ENCODE data around the gene TMEM8B. TPM values are rescaled to one million over a fixed set of nuclear protein-coding genes. Genes with fewer than 3 reads are reported as not detected.
A peak's percentile ranks its signal among the peaks of the same experiment; 100 is the strongest.

TMEM8B gene
- total RNA-seq, 4 donors from 2014 or later: 7.8 to 21.3 (median 9.6) TPM

DNA sequence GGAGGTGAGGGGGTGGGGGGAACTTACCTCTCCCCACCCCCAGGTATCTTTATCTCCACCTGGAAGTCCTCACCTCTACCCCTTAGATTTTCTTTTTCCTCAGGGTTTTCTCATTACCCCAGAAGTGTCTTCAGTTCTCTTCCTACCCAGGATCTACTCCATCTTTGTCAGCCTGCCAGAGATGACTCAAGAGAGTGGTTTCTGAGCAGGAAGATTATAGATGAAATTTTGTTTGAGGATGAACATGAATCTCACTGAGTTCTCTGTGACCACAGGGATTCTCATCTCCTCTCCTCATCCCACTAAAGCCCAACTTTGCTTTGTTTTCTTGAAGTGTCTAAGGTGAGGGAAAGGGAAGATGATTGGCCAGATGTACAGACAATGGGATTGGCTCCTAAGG is 9.0 kb upstream of the TMEM8B start:
- H3K9me3 ChIP-seq: no peaks in the 10 kb centered on the region
- in situ Hi-C loops (cut with MboI; ENCODE audit: low pct_ligation_motif_present in 1 of 4, low pct_unique_long_range_greater_than_20kb in 1 of 4, low sequenced_read_pairs in 3 of 4): no loop called here
- H3K4me1 ChIP-seq: peaks cover 0 to 4% (median 0%) of the 10 kb centered on the region in 4 donors
- intact Hi-C loops (cut with DNase I; ENCODE audit: low total_unique reads): no loop called here
- H3K4me3 ChIP-seq: no peak overlapping the region
- no peaks in the 10 kb centered on the region for H3K27me3 ChIP-seq
- TF ChIP-seq POLR2A (IDR thresholded peaks at IDR 0.05) (no peak), EP300 (IDR thresholded peaks at IDR 0.05; ENCODE audit: low read depth) (no peak), POLR2AphosphoS5 (IDR thresholded peaks at IDR 0.05) (no peak)
- TF ChIP-seq, protein P1, sequence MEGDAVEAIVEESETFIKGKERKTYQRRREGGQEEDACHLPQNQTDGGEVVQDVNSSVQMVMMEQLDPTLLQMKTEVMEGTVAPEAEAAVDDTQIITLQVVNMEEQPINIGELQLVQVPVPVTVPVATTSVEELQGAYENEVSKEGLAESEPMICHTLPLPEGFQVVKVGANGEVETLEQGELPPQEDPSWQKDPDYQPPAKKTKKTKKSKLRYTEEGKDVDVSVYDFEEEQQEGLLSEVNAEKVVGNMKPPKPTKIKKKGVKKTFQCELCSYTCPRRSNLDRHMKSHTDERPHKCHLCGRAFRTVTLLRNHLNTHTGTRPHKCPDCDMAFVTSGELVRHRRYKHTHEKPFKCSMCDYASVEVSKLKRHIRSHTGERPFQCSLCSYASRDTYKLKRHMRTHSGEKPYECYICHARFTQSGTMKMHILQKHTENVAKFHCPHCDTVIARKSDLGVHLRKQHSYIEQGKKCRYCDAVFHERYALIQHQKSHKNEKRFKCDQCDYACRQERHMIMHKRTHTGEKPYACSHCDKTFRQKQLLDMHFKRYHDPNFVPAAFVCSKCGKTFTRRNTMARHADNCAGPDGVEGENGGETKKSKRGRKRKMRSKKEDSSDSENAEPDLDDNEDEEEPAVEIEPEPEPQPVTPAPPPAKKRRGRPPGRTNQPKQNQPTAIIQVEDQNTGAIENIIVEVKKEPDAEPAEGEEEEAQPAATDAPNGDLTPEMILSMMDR (IDR thresholded peaks at IDR 0.05): no peak
- no peak for DNase-seq
- no peaks in the 10 kb centered on the region for H3K36me3 ChIP-seq
- H3K27ac ChIP-seq: no peak overlapping the region

DNA sequence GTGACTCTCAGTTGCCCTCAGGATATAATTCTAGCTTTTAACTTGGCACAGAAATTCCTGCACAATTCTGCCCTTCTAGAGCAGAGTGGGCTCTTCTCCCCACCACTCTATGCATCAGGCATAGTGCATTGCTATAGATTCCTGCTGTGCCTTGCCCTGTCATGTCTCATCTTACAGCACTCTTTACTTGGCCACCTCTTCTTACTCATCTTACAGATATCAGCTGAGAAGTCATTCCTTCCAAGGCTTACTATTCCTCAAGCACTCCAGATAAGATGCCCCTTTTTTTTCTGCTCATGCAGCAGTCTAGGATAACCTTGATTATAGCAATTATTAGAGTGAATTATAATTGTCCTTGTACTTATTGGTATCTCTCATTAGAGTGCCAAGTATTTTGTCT is 6.1 kb upstream of the TMEM8B start:
- no peak overlapping the region for H3K27ac ChIP-seq
- in situ Hi-C loops (cut with MboI; ENCODE audit: low pct_ligation_motif_present in 1 of 4, low pct_unique_long_range_greater_than_20kb in 1 of 4, low sequenced_read_pairs in 3 of 4) (no loop called here), intact Hi-C loops (cut with DNase I; ENCODE audit: low total_unique reads) (no loop called here)
- H3K4me3 ChIP-seq: no peak overlapping the region
- no peaks in the 10 kb centered on the region for H3K9me3 ChIP-seq
- no peaks in the 10 kb centered on the region for H3K4me1 ChIP-seq
- H3K36me3 ChIP-seq: no peaks in the 10 kb centered on the region
- H3K27me3 ChIP-seq: no peaks in the 10 kb centered on the region
- no peak for DNase-seq
- TF ChIP-seq EP300 (IDR thresholded peaks at IDR 0.05; ENCODE audit: low read depth) (no peak), POLR2AphosphoS5 (IDR thresholded peaks at IDR 0.05) (no peak), POLR2A (IDR thresholded peaks at IDR 0.05) (no peak)
- TF ChIP-seq, protein P1 (IDR thresholded peaks at IDR 0.05): no peak

DNA sequence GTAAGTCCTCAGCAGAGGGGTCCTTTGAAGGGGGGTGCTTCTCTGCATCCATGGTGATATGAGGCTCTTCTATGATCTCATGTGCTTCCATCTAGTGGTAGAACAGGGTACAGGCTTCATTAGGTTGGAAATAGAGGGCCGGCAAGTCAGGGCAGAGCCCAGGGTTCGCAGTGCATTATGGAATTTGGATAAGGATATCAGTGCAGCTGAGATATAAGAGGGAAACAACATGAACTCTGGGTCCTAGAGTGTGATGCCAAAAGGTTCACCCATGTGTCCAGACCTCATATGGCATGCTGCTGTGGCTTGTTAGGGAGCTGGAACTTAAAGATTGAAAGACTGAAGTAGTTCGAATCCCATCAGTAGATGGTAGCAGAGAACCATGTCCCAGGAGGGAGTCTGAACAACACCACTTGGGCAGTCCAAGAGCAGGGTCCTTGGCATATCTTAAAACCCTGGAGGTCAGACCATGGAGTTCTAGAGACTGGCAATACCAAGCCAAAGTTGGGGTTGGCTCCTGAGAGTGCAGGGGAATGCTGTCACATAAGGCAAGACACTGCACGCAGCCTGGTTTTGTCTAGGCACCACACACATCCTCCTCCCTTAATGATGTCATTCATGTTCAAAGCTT is 2.8 kb upstream of the TMEM8B start:
- 27 to 28% methylated on average over 3 to 4 of the region's 4 CpGs for WGBS, 2 donors (ENCODE audit: low coverage in 1 of 2)
- Histone ChIP-seq H3K36me3 (no peaks in the 10 kb centered on the region), H3K4me1 (peaks cover 3 to 22% (median 17%) of the 10 kb centered on the region in 4 donors), H3K4me3 (no peak overlapping the region), H3K27ac (no peak overlapping the region), H3K27me3 (no peaks in the 10 kb centered on the region), H3K9me3 (no peaks in the 10 kb centered on the region)
- TF ChIP-seq, protein P1 (IDR thresholded peaks at IDR 0.05): peak; percentile 71 to 88 (median 81)
- no peak for TF ChIP-seq POLR2AphosphoS5 (IDR thresholded peaks at IDR 0.05)
- no peak for DNase-seq
- intact Hi-C loops (cut with DNase I; ENCODE audit: low total_unique reads) (no loop called here), in situ Hi-C loops (cut with MboI; ENCODE audit: low pct_ligation_motif_present in 1 of 4, low pct_unique_long_range_greater_than_20kb in 1 of 4, low sequenced_read_pairs in 3 of 4) (no loop called here)

DNA sequence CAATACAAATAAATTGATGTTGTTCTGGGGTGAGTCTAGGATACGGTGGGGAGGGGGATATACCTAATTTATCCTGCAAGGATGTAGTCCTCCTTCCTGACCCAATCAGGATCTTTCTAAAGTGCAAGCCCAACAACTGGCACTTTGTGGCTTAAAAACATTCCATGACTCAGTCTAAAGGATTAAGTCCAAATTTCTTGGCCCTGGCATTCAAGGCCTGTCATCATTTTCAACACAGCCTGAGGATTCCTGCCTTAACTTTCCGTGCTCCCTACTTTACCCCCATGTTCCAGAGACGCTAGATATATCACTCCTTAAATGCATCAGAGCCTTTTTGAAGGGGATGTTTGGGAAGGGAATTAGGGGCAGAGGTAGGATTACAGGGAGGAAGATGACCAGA is 1.5 kb upstream of the TMEM8B start:
- H3K9me3 ChIP-seq: no peaks in the 10 kb centered on the region
- intact Hi-C loops (cut with DNase I; ENCODE audit: low total_unique reads) (no loop called here), in situ Hi-C loops (cut with MboI; ENCODE audit: low pct_ligation_motif_present in 1 of 4, low pct_unique_long_range_greater_than_20kb in 1 of 4, low sequenced_read_pairs in 3 of 4) (no loop called here)
- H3K4me3 ChIP-seq: no peak overlapping the region
- no peaks in the 10 kb centered on the region for H3K27me3 ChIP-seq
- no peak for DNase-seq
- H3K4me1 ChIP-seq: peaks cover 4 to 22% (median 18%) of the 10 kb centered on the region in 4 donors
- WGBS, 2 donors (ENCODE audit: low coverage in 1 of 2): 79 to 81% methylated on average over 2 to 3 of the region's 3 CpGs
- no peak for TF ChIP-seq POLR2AphosphoS5 (IDR thresholded peaks at IDR 0.05)
- no peak overlapping the region for H3K27ac ChIP-seq
- H3K36me3 ChIP-seq: no peaks in the 10 kb centered on the region

DNA sequence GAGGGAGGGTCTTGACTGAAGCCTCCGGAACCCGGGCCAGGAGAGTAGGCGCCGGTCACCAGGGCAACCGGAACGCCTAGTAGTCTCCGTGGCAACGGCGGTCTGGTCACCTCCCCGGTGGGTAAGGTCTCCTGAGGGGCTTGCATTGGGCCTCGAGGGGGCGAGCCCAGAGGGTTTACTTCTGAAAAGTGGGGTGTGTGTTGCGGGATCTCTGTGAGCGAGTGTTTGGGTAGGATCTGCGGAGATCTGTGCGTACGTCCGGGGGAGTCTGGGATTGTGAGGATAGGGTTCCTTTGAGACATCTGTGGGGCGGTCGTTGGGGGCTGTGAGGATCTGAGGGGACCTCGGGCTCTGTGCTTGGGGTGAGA is 328 bp upstream of the TMEM8B start, which contains the start of gene FAM221B:
Gene FAM221B, minus strand, starts transcription at position 17 of the 368 bp plus-strand sequence. CDS start 2,571 bp downstream, outside the sequence.
- 1% methylated on average over 16 of the region's 21 CpGs; no CpG with 5 or more reads in 1 of the 2 donors for WGBS, 2 donors (ENCODE audit: low coverage in 1 of 2)
- DNase-seq: peak; percentile 48
- TF ChIP-seq EP300 (IDR thresholded peaks at IDR 0.05; ENCODE audit: low read depth) (no peak), POLR2A (IDR thresholded peaks at IDR 0.05) (no peak), POLR2AphosphoS5 (IDR thresholded peaks at IDR 0.05) (no peak)
- TF ChIP-seq, protein P1 (IDR thresholded peaks at IDR 0.05): no peak

More for the DNA sequence above, 328 bp upstream of the TMEM8B start, which contains the start of gene FAM221B:
- Histone ChIP-seq H3K4me3 (peak within 1 kb of the TSS; percentile 72 to 82 (median 78)), H3K27ac (peak within 1 kb of the TSS; percentile 94 to 98 (median 94)), H3K36me3 (no peaks in the 10 kb centered on the region), H3K9me3 (no peaks in the 10 kb centered on the region), H3K27me3 (no peaks in the 10 kb centered on the region), H3K4me1 (peaks cover 9 to 33% (median 27%) of the 10 kb centered on the region in 4 donors)
- intact Hi-C loops (cut with DNase I; ENCODE audit: low total_unique reads) (no loop called here), in situ Hi-C loops (cut with MboI; ENCODE audit: low pct_ligation_motif_present in 1 of 4, low pct_unique_long_range_greater_than_20kb in 1 of 4, low sequenced_read_pairs in 3 of 4) (no loop called here)

Measured in transverse colon (tissue), 4 donors.